GM19035 (cell line): ENCODE measurements around the gene NPAS3.

Source experiments
- ATAC-seq: cut with Tn5 transposase; IDR thresholded peaks from one replicate; pipeline ENCODE4 v1.9.1; 2021; ENCODE audit not compliant: unreplicated experiment

NPAS3 gene

DNA sequence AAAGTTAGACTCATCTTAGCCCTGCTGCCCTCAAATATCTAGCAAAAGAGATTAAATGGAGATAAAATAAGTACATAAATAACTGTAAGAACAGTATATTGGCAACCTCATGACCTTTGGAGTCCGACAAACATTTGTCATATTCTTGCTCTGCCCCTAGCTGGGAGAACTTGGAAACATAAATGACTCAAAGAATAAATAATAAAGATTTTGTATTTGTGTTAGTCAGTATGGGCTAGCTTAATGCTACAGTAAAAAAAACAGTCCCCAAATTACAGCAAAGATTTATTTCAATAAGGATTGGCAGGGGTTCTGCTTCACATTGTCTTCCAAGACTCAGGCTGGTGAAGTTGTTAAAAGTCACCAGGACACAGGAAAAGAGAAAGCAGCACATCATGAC is 791.5 kb downstream of the NPAS3 start:
- no peak for ATAC-seq

DNA sequence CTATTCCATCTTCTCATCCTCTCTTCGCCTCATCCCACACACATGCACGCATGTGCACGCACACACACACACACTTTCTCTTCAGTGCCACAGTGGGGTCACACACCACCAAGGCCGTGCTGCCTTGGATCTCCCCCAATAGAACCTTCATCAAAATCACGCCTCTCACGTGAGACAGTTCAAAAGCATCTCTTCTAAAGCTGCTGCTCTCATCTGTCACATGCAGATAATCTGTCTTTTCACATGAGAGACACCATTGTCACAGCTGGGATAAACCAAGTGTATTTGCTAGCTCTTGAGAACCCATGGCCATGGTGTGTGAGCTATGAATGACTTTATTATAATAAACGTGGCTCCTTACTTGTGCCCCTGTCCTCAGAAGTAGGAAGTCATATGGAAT is 793.5 kb downstream of the NPAS3 start:
- ATAC-seq = no peak

DNA sequence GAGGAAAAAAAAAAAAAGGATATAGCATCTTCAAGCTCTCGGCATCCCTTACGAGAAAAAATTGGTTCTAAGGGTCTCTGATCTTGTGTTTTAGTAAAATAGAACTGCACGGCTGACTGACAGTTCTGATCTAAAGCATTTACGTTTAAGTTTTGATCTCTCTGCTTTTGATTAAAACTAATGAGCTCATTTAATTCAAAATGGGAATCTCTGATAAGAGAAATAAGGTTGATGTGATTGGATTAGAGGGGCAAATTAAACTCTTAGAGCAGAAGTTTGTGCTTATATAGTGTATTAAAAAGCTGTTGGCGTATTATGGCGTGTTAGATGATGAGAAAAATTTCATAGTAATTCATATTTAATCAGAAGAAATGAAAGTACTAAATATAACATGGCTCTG is 794.6 kb downstream of the NPAS3 start:
- no peak for ATAC-seq

DNA sequence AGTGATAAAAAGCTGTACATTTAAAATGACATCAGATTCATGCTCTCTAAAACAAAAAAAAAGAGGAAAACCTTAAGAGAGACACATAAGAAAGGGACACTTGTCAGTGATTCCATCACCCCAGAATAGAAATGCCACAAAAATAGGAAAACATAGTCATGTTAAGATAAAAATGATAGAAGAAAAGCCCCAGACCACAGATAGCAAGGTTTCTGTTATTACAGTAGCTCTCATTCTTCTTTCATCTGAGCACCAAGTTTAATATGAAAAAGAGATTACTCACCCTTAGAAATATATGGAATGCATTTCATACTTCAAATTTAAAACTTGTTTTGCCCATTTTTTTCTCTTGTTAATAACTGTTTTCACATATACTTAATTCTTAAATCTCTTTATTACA is 795.0 kb downstream of the NPAS3 start:
- ATAC-seq = no peak

DNA sequence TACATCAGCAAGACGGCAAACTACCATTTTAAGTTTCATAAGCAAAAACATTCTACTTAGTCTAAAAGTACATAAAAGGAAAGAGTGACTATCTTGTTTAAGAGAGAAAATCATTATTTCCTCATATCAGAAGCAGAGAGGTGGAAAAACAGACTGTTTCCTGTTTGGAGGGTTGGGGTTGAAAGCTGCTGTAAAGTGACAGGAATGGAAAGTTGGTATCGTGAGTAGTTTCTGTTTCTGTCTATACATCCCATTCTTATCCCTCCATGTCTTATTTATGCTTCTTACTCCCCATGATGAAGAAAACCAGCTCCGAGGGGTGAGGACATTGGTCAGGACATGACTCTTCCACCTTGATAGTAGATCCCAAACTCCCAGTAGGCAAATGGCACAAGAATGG is 795.7 kb downstream of the NPAS3 start:
- no peak for ATAC-seq

DNA sequence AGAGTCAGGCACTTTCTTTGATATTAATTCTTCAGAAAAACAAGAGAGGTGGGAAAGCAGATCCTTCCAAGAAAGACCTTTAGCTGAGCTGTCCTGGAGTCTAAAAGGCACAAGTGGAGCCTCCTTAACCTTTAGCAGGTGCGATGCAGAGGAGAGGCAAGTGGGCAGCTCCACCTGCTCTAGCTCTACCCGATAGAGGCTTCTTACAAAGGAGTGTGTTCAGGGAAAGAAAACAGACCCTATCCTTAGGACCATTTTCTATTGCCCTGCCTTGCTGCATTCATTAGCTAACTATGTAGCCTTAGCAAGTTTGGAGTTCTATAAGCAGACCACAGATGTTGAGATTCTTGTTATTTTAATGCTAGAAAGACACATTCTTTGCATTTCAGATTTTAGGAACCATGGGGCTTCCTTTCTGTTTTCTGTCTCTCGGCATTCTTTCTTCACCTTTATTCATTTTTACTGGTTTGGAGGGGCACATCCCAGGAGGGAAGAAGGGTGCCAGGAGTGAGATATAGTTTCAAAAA is 797.7 kb downstream of the NPAS3 start:
- ATAC-seq = no peak

DNA sequence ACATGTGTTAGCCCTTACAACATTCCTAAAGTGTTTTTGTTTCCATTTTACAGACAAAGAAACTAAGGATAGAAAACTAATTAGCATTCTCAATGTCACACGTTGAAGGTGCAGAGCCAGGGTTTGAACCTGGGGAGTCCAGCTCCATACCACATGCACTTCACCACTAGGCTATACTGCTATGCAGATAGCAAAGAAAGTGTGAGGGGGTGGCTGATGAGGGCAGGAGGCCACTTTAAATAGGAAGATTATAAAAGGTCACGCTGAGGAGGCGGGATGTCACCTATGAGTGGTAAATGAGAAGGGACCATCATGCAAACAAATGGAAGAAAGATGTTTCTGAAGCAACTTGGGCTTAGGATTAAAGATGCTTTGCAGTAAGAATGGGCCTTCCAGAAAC is 798.3 kb downstream of the NPAS3 start:
- no peak for ATAC-seq

DNA sequence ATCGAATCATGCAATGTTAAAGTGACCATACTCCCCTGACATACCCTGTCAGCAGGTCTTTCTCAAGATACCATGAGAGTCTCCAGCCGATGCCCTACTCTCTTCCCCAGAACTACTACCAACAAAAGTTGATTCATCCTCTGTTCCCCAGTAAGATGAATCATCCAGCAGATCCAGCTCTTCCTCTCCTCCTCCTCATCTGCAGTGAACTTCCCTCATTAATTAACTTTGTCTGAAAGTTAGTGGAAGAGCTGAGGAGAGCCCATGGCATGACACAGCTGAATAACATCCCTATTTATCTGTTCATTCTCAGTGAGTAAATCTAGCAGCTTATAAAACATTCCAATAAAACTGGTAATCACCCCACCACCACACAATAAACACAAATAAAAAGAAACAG is 798.8 kb downstream of the NPAS3 start:
- no peak for ATAC-seq

DNA sequence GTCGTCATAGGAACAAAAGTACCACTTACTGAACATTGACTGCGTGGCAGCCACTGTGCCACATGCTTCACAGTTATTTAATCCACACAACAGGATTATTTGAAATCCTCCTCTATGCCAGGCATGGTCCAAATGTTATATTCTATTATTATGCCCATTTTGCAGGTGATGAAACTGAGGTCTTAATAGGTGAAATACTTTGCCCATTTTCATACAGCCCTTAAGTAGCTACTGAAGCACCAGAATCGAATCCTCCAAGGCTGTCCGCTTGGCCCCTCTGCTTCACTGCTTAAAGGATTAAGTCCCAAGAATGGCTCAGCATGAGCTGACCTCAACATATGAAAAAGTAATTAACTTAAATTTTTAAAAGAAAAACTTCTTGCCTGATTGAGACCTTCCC is 799.4 kb downstream of the NPAS3 start:
- ATAC-seq = no peak

DNA sequence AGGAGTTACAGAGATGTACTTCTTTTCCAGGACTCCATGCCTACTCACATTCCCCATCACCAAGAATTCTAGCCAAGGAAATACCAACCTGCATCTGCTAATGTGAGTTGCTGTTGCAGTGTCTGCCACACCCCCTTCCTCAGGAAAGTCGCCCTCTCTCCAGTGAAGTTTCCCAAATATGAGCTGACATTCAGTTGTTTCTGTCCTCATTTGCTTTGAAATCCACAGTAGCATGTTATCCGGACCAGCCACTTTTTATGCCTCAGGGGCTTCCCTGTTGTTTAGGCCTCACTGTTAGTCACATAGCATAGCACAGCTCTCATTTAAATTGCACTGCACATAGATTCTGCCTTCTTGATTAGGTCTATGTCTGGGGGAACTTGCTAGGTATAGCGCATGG is 799.8 kb downstream of the NPAS3 start:
- no peak for ATAC-seq

DNA sequence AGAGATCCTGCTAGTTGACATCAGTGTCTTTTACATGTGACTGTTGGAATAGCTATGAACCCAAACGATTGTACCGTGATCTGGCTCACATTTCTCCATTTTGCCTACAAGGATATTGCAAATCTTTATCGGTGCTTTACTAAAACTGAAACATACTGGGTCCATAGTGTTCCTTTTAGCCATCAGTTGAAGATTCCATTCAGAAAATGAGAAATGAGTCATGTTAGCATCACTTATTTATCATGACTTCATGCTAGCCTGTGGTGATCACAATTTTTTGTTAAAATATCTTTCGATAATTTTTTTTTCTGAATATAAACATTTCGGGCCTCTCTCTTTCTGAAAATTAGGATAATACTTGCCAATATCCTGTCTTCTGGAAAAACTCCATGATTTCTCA is 801.9 kb downstream of the NPAS3 start:
- ATAC-seq = no peak

DNA sequence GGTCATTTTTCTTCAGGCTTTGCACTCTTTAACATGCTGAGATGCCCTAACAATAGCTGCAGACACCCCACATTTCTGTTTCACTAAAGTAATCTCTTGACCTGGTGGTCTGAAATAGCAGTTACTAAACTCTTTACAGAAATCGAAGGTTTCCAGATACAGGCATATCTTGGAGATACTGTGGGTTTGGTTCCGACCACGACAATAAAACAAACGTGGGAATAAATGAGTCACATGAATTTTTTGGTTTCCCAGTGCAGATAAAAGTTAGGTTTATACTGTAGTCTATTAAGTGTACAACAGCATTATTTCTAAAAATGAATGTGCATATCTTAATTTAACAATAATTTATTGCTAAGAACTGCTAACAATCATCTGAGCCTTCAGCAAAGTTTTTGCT is 803.5 kb downstream of the NPAS3 start:
- no peak for ATAC-seq

DNA sequence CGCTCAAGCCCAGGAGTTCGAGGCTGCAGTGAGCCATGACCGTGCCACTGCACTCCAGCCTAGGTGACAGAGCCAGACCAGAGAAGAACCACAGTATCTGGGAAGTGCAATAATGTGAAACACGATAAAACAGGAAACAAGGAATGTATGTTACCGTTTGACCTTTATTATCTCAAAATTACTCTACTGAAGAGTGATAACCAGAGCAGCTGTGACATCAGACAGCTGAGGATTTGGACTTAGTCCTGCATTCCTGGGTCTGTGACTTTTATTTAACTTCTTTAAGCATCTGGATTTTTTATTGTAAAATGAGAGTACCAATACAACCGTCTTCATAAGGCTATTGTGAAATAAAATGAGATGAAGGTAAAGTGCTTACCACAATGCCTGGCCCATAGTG is 806.5 kb downstream of the NPAS3 start:
- no peak for ATAC-seq

DNA sequence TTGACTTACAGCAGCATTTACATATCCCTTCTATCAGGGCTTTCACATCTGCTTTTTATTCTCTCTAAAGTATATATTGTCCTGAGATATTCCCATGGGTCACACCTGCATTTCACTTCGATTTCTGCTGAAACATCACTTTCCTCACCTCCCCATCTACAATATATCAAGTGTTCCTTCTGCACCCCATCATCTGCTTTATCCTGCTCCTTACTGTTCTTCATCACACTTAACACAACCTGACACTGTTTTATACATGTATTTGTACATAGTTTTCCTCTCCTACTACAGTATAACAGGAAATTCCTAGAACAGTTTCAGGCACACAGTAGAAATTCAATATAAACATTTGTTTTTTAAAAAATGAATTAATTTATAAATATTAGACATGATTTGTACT is 809.1 kb downstream of the NPAS3 start:
- ATAC-seq = no peak

DNA sequence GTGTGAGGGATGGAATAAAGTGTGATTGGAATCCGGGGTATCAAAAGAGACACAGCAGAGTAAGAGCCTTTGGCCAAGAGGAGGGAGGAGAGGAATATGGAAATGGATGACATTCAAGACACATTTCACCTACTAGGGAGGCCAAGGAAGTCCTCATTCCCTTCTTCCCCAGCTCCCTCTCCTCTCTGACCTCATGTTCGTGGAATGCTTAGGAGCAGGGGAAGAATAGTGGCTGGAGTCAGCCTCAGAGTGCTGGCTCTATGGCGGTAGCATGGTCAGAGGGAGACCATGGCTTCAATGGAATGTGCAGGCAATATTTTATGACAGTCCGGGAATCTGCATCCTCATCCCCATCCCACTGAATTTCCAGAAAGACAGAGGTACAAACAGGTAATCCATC is 815.6 kb downstream of the NPAS3 start:
- no peak for ATAC-seq

DNA sequence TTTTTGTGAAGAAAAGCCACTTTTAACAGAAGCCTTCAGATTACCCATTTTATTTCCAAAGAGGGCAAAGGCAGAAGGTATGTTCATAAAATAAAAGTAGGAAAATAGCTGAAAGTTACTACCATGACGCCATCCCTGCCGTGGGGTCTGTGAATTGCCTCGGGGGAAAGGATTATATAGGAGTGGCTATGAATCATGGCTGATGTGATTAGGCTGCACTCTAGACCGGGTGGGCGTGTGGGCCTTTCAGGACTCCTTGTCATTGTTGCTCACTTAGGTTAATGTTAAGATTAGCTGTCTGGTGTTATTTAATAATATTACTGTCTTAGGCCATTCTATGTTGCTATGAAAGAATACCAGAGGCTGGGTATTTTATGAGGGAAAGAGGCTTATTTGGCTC is 816.7 kb downstream of the NPAS3 start:
- no peak for ATAC-seq

DNA sequence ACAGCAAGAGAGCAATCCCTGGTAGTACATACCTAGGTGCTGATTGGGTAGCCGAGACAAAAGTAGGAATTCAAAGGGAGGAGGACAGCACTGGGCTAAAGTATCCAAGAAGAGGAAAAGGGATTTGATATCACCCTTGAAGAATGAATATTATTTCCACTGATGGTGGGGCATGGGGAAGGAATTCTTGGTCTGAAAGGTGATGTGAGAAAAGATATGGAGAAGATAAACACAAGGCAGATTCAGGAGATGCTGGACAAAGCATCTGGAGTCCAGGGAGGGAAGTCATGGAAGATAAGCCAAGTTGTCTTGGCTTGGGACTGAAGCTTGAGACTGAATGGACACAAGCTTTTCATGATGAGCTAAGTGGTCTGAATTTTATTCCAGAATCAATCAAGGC is 818.2 kb downstream of the NPAS3 start:
- no peak for ATAC-seq

DNA sequence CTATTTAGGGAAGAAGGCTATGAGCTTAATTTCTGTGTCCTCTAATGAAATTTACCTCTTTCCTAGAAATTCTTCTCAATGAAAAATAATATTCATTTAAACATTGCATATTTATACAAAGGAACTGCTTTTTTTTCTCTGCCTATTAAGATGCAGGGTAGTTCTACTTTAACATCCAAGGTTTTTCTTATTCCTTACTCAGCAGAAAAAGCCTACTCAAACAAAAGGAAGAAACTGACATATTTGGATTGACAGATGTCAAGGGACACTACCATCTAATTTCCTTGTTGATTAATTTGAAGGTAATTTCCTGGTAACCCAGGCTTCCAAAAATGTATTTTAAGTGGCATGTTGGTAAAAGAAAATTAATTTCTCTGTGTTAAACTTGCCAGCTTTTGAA is 819.9 kb downstream of the NPAS3 start:
- ATAC-seq = no peak

DNA sequence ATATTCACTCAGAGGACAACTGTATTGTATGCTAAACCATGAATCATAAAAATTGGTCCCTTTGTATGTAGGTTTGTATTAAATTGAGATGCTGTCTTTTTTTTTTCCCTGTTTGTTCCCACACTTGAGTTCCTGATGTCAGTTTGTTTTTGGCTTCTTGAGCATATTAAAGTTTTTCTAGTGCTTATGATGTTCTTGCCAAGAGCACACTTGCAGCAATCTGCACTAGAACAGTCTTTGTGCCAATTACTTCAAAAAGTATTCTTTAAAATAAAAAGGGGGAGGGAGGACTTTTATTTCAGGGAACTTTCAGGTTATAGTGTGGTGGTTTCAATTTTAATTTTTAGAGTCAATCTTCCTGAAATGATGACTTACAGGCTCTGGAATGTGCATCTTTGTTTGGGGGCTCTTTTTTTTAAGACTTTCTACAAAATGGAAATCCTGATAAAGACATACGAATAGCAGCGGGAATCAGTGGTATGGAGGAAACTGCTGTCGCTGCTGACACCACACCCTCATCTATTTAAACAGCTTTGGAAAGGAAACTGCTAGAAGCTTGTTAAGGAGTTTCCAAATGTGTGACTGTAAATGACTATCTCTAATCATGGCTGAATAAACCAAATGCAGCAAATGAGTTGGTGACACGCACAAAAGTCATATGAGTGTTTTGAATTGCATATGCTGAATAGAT is 823.6 kb downstream of the NPAS3 start:
- ATAC-seq = no peak

DNA sequence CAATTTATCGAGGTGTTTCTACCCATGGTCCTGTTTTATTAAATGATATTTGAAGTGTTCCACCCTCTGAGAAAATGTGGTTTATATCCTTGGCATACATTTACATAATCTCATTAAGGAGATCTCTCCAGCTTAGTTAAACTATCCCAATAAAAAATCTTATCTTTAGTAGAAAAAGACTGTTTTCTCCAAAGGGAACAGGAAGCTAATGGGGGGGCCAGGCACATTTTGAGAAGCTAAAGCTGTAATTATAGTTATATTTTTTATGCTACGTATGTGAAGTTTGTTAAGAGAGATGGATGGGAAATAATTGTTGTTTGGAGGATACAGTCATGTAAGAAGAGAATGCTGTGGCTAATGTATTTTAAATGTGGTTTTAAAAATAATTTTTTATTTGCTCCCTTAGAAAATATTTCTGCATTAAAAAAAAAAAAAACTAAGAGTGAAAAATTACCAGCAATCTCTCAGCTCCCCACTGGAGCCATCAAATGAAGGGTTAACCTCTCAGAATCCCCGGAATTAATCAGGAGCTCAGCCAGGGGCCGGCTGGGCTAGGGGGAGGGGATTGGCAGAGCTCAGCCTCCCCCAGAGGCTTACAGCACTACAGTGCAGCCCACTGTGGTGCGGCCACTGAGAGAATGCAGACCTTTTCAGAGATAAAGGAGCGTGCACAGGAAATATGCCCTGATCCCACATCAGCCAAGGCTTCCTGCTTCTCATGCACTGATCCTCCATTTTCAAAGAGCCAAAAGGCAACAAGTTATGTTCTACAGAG is 826.4 kb downstream of the NPAS3 start:
- no peak for ATAC-seq

DNA sequence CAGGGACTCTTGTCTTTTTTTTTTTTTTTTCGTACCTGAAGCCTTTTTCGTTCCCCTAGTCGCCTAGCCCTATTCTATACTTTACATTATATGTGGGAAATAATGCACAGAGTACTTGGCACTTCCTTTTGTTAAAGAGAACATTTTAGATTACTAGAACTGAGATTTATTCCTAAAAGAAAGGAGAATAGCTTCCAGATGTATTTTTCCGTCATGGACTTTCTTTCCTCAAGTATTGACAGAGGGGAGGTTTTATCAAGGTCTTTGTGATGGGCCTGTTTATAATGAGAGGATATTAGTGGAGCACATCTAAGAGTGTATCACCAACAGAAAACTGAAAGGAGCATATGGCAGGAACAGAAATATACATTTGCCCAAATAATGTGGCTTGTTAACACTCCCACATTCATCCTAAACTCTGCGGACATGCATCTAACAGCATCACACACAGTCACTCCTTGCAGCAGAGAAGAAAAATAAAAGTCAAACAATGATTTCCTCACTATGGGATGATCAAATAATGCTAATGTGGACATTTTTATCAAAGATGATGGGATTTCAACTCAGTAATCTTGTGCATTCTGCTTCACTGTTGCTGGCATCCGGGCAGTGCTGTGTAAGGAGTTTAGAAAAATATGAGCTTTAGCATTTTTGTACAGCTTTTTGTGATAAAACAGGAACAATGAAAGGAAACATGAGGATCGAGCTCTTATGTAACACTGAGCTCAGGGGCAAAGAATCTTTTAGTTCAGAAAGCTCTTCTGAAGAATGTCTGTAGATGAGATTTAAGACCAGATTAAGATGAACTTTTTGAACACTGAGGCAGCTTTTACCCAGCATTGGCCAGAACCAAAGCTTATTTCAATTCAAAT is 829.1 kb downstream of the NPAS3 start:
- ATAC-seq = no peak

DNA sequence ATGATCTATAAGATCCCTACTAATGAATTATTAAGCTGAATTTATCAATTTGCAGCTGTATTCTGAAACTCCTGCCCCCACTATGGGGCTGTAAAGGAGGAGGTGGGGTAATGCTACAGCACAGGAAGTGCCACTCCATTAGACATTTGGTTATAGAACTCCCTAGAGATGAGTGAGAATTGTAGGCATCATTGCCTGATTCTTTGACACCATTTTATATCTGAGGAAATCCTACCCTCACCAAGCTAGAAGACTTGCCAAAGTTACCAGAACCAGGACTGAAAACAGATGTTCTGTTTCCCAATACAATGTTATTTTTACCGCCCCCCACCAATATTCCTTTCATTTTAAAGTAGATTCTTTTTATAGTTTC is 829.8 kb downstream of the NPAS3 start:
- no peak for ATAC-seq
